HepG2 (cell line): Measurements from ENCODE around the gene LRRFIP2. TPM values are rescaled to one million over a fixed set of nuclear protein-coding genes. Genes with fewer than 3 reads are reported as not detected.

ENCODE experiments used
- ATAC-seq: fragments of 200-7000 bp; cut with Tn5 transposase; 3 replicates; pipeline ENCODE4 v1.9.1; 2020; ENCODE audit warnings: mild to moderate bottlenecking, moderate library complexity
- BruUV-seq: library from RNA; stranded (reverse); fragments of 400-500 nt; replicated peaks from 2 replicates; lab custom pipeline; 2021; lab: Mats Ljungman, UMichigan
- CTCF ChIA-PET: fragments of 300-600 bp; formaldehyde crosslinking; extraction: SDS; loops from one replicate; lab custom pipeline; 2021; ENCODE audit warnings: low total read pairs, inconsistent platforms, low intra/inter-chr PET ratio; lab: Yijun Ruan, JAX
- POLR2A ChIA-PET: fragments of 350-600 bp; sonication (Branson Sonifier 250); formaldehyde crosslinking; loops from one replicate; lab custom pipeline; 2020; ENCODE audit warnings: antibody characterized with exemption, inconsistent platforms; lab: Yijun Ruan, JAX
- DNase-seq: peaks from one replicate; pipeline ENCODE4 v3.0.0-alpha.2; 2015; ENCODE audit warnings: low spot score
- FAIRE-seq: peaks from 3 replicates; lab custom pipeline; 2011; peaks lifted over from hg19 to GRCh38; lab: Jason Lieb, UNC
- H2AFZ ChIP-seq: one replicate; pipeline ENCODE4 v1.6.1; 2011; ENCODE audit warnings: low read length, inconsistent platforms
- H3K27ac ChIP-seq: fragments of 300-600 bp; 3 replicates; pipeline ENCODE4 v1.8.0; 2011; ENCODE audit warnings: mixed run types, mild to moderate bottlenecking, mixed read lengths, low read length, inconsistent platforms; ENCODE audit not compliant: insufficient read depth; ENCODE audit errors: extremely low read length
- H3K27me3 ChIP-seq, 2 experiments: fragments of 200-600 bp in 1 of 2; 2 replicates in 1 of 2; 3 replicates in 1 of 2; pipeline versions ENCODE4 v1.6.0 to v1.8.0; 2011; ENCODE audit warnings: low read length in 2 of 2, mild to moderate bottlenecking in 2 of 2, moderate library complexity in 2 of 2, inconsistent platforms in 1 of 2; ENCODE audit not compliant: insufficient read depth in 2 of 2, control insufficient read depth in 1 of 2
- H3K36me3 ChIP-seq, 2 experiments: fragments of 200-600 bp in 1 of 2; replicated peaks in 1 of 2; 2 replicates in 1 of 2; 3 replicates in 1 of 2; pipeline versions ENCODE4 v1.5.1 to v1.8.0; 2011; ENCODE audit warnings: low read length in 2 of 2, inconsistent platforms in 1 of 2; ENCODE audit not compliant: insufficient read depth in 2 of 2, control insufficient read depth in 1 of 2
- H3K4me1 ChIP-seq: 2 replicates; pipeline ENCODE4 v1.5.1; 2012; ENCODE audit warnings: low read length, inconsistent platforms; ENCODE audit not compliant: insufficient read depth
- H3K4me2 ChIP-seq: 2 replicates; pipeline ENCODE4 v1.6.0; 2011; ENCODE audit warnings: low read depth, low read length, inconsistent platforms
- H3K4me3 ChIP-seq, 3 experiments: fragments of 200-600 bp in 1 of 3; sonication (generic), shearing (Covaris generic) in 1 of 3; replicated peaks in 1 of 3; 2 replicates each; pipeline ENCODE4 v1.5.1; 2011 to 2016; ENCODE audit warnings: low read length in 3 of 3, inconsistent platforms in 2 of 3, low read depth in 2 of 3, mild to moderate bottlenecking in 2 of 3, control low read depth in 1 of 3, mixed read lengths in 1 of 3; ENCODE audit not compliant: insufficient read depth in 1 of 3
- H3K79me2 ChIP-seq: one replicate; pipeline ENCODE4 v1.6.1; 2011; ENCODE audit warnings: low read length, inconsistent platforms; ENCODE audit not compliant: insufficient read depth
- H3K9ac ChIP-seq: 2 replicates; pipeline ENCODE4 v1.6.0; 2011; ENCODE audit warnings: mild to moderate bottlenecking, low read depth, low read length, inconsistent platforms; ENCODE audit not compliant: insufficient read depth
- H3K9me3 ChIP-seq: 2 replicates; pipeline ENCODE4 v1.5.1; 2012; ENCODE audit warnings: mild to moderate bottlenecking, low read length
- H4K20me1 ChIP-seq: 2 replicates; pipeline ENCODE4 v1.6.0; 2011; ENCODE audit warnings: inconsistent platforms, mild to moderate bottlenecking, low read length, moderate library complexity; ENCODE audit not compliant: insufficient read depth
- RFX1 ChIP-seq: fragments of 450-650 bp; IDR thresholded peaks from 2 replicates; pipeline ENCODE4 v1.6.1; 2017
- ZBED4 ChIP-seq: sonication (generic); formaldehyde crosslinking; IDR thresholded peaks from 2 replicates; pipeline ENCODE4 v1.4.0; 2020; ENCODE audit warnings: missing genetic modification reagents, borderline replicate concordance
- ZNF557 ChIP-seq: sonication (generic); formaldehyde crosslinking; IDR thresholded peaks from 2 replicates; pipeline ENCODE4 v1.4.0; 2020; ENCODE audit warnings: missing genetic modification reagents
- WGBS: methylation state at CpG from one replicate; pipeline ENCODE4 v1.1.6; 2017; ENCODE audit warnings: low lambda C conversion rate; 5-methylcytosine and 5-hydroxymethylcytosine counted together
- in situ Hi-C: cut with HindIII; loops from 2 replicates; pipeline ENCODE4 v1.10.0; 2017; ENCODE audit warnings: low pct_unique_long_range_greater_than_20kb; ENCODE audit not compliant: extremely low pct_ligation_motif_present
- intact Hi-C: fragments of 100-400 bp; cut with micrococcal nuclease; formaldehyde crosslinking; loops from one replicate; pipeline ENCODE4 v1.10.0; 2022; ENCODE audit not compliant: unreplicated experiment
- polyA plus RNA-seq, 8 experiments: library from polyadenylated mRNA; depleted of rRNA in 3 of 8; stranded (reverse) in 7 of 8; unstranded in 1 of 8; fragments of >200 nt; fragmentation: Illumina TruSeq in 4 of 8; extraction: Trizol in 4 of 8; gene quantifications; 2 replicates each; pipeline versions ENCODE4 v1.2.1 to v1.2.3, GENCODE V29; 2011 to 2016; ENCODE audit warnings: low read depth in 4 of 8, missing spikeins in 1 of 8, mixed read lengths in 1 of 8; ENCODE audit not compliant: insufficient read depth in 1 of 8
- total RNA-seq, 5 experiments: library from RNA; depleted of rRNA; stranded (reverse); fragments of >200 nt; fragmentation: Illumina TruSeq; extraction: Trizol; gene quantifications; 2 replicates each; pipeline ENCODE4 v1.2.3, GENCODE V29; 2016; ENCODE audit warnings: low read depth in 1 of 5

LRRFIP2 gene
- total and polyA plus RNA-seq, 2 of the 13 experiments (the other 11 are each of a cell fraction or from before 2014, with no cell fraction given), result 13.5 to 32.2 TPM

GRCh38 chr3:37074178-37074577 is 100.2 kb downstream of the LRRFIP2 start:
- 98% methylated on average over 3 of the region's 3 CpGs for WGBS
- in situ Hi-C loops, result no loop called here
- DNase-seq, result no peak

More at GRCh38 chr3:37074178-37074577, 100.2 kb downstream of the LRRFIP2 start:
- H3K9me3 ChIP-seq, result no peaks in the 10 kb centered on the region
- intact Hi-C loops, result no loop called here
- H4K20me1 ChIP-seq, result no peaks in the 10 kb centered on the region
- BruUV-seq, result no TSS peak
- no peaks in the 10 kb centered on the region for H3K4me1 ChIP-seq
- no peaks in the 10 kb centered on the region for H3K27me3 ChIP-seq
- no peak overlapping the region for H3K4me3 ChIP-seq
- FAIRE-seq (no peak), ATAC-seq (no peak)
- no peak overlapping the region for H3K9ac ChIP-seq
- no peak overlapping the region for H2AFZ ChIP-seq
- peaks cover 2 to 22% of the 10 kb centered on the region in 2 experiments; a peak in 3 of 5 replicates for H3K36me3 ChIP-seq
- TF ChIP-seq RFX1, result no peak
- no peak for TF ChIP-seq ZBED4 (CRISPR knock-in tag)
- no peak for TF ChIP-seq ZNF557
- H3K4me2 ChIP-seq, result no peak overlapping the region
- CTCF ChIA-PET, result no interaction called here
- POLR2A ChIA-PET, result no interaction called here
- no peaks in the 10 kb centered on the region for H3K79me2 ChIP-seq
- H3K27ac ChIP-seq, result no peak overlapping the region
